Cerebellar cortex (tissue), 1 donor: Measurements from ENCODE around the gene GJA1.

Source experiments
- DNase-seq: peaks from one replicate; pipeline ENCODE4 v3.0.0-alpha.2; 2015; ENCODE audit warnings: low spot score

Gene GJA1

DNA sequence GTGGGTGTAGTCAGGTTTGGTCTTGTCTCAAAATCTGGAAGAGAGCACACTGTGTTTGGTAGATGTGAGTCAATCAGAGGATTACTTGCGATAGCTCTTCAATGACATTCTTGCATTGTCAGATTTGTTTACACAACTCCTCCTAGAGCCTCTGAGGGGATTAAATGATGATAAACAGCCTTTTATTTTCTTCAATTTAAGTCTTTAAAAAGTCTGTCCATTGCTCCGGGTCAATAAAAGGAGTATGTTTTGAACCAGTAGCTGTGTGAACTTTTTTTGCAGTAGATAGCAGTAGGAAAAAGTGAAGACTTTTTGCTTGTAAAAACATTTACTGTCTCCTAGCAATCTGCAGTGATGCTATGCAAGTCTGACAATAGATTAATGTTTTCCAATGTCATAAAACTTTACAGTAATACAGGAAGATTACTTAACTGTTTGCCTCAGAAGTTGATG, 49.9 kb downstream of the GJA1 start:
- DNase-seq: no peak

DNA sequence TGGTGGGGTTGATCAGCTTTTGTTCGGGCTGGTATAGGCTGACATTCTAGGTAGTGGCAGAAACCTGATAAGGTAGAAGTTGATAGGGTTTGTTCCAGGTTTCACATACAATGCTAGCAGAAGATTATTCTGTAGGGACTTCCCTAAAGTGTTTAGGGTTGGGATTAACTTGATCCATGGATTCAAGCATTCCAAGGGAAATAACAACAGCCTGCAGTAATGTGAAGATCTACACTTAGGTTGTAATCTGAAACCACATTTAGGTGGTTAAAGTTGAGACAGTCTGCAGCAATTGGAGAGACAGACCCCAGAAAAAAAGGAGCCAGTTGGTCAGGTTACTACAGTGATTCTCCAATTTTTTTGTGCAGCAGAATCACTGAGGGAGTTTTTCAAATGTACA, 56.1 kb downstream of the GJA1 start:
- no peak for DNase-seq

DNA sequence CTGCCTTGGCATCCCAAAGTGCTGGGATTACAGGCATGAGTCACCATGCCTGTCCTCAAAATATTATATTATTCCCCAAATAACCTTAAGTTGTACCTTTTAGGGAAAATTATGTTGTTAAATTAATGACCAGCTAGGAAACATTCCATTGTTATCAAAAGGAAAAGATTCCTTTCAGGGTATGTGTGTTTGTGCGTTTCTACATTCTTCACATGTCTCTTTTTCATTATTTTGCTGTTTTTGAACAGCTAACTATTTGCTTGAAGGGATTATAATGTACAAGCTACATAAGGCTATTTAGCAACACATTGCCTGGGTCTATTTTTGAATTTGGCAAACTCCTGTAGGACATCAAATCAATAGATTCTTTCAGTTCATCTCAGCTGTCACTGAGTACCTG, 57.1 kb downstream of the GJA1 start:
- no peak for DNase-seq

DNA sequence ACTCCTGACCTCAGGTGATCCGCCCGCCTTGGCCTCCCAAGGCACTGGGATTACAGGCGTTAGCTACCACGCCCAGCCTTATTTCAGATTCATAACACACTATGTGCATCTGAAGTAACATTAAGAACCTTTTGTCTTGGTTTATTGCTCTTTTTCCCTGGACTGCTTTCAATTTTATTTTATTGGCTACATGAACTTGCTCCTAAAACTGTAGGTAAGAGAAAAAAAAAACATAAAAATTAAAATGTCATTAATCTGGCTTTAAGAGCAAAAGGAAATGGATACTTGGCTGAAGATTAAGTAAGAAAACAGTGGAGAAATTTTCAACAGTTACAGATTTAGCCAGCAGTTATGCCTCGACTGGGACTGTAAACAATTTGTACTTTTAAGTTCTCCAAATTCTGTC, 62.5 kb downstream of the GJA1 start:
- DNase-seq: no peak

DNA sequence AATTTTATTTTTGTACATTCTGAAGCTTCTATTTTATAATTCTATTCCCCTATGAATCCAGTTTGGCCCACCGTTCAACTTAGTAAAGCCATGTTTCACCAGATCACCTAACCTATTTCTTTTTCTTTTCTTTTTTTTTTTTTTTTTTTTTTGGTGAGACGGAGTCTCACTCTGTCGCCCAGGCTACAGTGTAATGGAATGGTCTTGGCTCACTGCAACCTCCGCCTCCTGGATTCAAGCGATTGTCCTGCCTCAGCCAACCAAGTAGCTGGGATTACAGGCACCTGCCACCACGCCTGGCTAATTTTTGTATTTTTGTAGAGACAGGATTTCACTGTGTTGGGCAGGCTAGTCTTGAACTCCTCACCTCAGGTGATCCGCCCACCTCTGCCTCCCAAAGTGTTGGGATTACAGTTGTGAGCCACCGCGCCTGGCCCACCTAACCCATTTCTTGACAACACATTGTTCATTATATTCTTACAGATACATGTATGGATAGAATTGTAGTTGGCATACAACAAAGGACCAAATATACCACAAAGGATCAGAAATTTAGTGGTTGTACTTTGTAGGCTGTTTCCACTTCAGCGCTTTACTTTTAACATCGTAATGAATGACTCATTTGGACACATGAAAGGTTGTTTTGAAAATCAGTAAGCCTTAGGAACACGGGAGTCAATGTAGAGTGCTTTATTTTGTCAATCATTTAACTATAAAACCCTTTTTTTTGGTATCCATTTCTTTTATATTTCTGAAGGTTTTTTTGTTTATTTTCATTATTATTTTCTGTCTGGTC, 63.2 kb downstream of the GJA1 start:
- DNase-seq: no peak
